NCI-H510A (cell line): ENCODE measurements around the gene DDT.
"Not testable (repeated sequence)": the region's sequence is repeated elsewhere in the genome, so short reads cannot be mapped to it uniquely, and the experiment has no call there.

Source experiments
- DNase-seq: peaks from one replicate; lab custom pipeline; 2025; lab: John Stamatoyannopoulos, UW

The DDT gene

GRCh38 chr22:23989583-23990244, 15.5 kb upstream of the DDT start:
- not testable (repeated sequence) for DNase-seq

GRCh38 chr22:23986538-23987178, 12.4 kb upstream of the DDT start:
- DNase-seq: not testable (repeated sequence)

GRCh38 chr22:23986089-23986488, 11.8 kb upstream of the DDT start:
- DNase-seq: not testable (repeated sequence)

DNA sequence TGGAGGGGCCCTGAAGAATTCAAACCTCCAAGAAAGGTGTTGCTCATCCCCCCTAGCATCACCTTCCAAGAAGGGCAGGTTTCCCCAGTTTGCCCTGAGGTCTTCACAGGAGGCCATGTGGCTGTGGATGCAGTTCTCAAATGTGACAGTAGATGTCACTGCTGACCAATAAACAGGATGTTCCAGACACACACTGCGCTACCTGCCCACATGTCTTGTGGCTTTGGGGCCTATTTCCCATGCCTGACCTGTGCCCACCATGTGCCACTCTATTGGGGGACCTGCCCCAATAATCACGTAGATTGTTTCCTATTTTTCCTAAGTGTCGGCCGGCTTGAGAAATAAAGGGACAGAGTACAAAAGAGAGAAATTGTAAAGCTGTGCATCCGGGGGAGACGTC, 10.2 kb upstream of the DDT start:
- no peak for DNase-seq

- DNase-seq: not testable (repeated sequence)
These were observed 6.3 kb upstream of the DDT start for GRCh38 chr22:23980567-23980966.

- DNase-seq: not testable (repeated sequence)
These were observed 5.5 kb upstream of the DDT start, which contains the start of gene GSTT2 for GRCh38 chr22:23979557-23980240. GSTT2 (plus strand) TSS chr22:23980134.

GRCh38 chr22:23977304-23977703, 3.1 kb upstream of the DDT start:
- not testable (repeated sequence) for DNase-seq

GRCh38 chr22:23974836-23975352, 653 bp upstream of the DDT start:
- DNase-seq: not testable (repeated sequence)

GRCh38 chr22:23971927-23972326, 2.3 kb downstream of the DDT start:
- DNase-seq: not testable (repeated sequence)

DNA sequence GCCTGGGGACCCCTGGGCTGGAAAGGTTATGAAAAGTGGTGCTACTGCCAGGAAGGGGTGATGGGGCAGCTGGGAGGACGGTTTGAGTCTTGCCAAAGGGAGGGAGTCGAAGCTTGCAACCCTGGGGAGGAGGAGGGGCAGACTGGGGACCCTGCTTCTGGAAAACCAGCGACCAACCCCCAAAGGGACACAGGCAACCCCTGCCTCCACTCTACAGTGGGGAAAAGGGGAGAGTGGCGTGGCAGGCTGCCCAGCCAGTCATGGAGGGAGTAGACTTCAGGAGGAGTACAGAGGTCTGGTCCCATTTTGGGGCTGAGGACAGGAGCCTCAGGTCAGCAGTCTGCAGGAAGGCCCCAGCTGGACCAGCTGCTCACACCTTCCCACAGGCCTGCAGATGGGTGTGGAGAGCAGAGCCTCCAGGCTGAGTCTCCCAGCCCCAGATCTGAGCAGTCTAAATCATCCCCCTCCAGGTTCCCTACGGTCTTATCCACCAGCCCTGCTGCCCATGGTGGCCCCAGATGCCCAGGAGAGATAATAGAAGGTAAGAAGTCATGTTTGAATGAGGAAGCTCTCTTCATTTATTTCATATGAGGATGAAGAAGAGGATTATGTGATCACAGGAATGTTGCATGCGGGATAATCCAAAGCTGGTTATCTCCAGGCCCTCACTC, 3.3 kb downstream of the DDT start:
- no peak for DNase-seq

DNA sequence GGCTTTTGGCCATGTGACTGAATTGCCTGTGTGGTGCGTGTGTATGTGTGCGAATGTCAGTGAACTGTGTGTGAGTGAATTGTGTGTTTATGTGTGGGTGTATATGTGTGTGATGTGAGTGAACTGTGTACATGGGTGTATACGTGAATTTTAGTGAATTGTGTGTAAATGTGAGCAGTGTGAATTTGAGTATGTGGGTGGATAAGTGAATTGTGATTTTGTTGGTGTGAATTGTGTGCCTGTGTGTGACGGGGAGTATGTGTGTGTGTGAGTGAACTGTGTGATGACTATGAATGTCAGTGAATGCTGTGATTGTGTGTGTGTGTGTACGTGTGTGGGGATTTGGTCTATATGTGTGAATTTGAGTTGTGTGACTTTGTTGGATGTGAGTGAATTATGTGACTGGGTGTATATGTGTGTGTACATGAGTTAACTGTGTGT, 4.0 kb downstream of the DDT start:
- DNase-seq: no peak

- no peak for DNase-seq
These were observed 5.2 kb downstream of the DDT start for GRCh38 chr22:23969071-23969470.

DNA sequence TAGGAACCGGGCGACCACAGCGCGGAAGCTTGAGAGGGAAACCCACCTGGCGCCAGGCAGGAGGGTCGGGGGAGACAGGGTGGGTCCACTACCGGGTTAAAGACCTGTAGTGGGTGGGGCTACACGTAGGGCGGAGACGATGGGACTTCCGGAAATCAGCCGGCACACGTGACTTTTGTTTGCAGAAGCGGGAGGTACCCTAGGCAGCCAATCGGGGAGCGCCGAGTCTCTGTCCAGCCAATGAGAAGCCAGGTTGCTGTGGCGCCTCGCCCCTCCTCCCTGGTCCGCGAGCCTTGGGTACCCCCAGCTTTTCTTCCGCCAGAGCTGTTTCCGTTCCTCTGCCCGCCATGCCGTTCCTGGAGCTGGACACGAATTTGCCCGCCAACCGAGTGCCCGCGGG, 7.7 kb downstream of the DDT start, which contains the start of gene DDTL:
TSS of gene DDTL (plus strand) at position 321 of the 400 bp plus-strand sequence. CDS start at position 348, 27 bp downstream.
- DNase-seq: not testable (repeated sequence)

DNA sequence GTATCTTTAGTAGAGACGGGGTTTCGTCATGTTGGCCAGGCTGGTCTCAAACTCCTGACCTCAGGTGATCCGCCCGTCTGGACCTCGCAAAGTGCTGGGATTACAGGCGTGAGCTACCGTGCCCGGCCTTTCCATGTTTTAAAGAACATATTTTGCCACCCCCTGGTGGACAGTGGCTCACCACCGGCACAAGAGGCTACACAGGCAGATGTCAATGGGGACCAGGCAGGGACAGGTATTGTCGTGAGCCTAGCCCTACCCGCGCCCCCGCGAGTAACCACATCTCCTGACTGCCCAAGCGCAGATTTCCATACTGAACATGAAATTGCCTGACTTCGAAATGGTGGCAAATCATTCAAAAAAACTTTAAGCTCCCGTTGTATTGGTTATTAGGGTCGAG, 8.1 kb downstream of the DDT start:
- DNase-seq: not testable (repeated sequence)

GRCh38 chr22:23961084-23961771, 13.0 kb downstream of the DDT start, which contains the start of gene GSTT2B:
GSTT2B (minus strand) TSS chr22:23961195; CDS start chr22:23961131, 64 bp downstream.
- not testable (repeated sequence) for DNase-seq

GRCh38 chr22:23956301-23956900, 17.8 kb downstream of the DDT start:
- not testable (repeated sequence) for DNase-seq

GRCh38 chr22:23955886-23956285, 18.4 kb downstream of the DDT start:
- not testable (repeated sequence) for DNase-seq

DNA sequence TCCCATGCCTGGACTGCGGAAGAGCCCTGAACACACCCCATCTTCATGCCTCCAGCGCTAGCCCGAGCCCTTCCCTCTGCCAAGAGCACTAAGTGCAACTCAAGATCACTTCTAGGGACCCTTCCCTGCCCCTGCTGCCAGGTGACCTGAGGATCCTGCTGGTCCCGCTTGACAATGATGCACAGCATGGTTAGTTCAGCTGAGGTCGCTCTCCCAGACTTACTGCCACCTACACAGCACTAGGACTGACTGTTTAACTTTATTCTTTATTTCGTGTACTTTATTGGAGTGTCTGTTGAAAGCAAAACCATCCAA, 19.3 kb downstream of the DDT start:
- not testable (repeated sequence) for DNase-seq

DNA sequence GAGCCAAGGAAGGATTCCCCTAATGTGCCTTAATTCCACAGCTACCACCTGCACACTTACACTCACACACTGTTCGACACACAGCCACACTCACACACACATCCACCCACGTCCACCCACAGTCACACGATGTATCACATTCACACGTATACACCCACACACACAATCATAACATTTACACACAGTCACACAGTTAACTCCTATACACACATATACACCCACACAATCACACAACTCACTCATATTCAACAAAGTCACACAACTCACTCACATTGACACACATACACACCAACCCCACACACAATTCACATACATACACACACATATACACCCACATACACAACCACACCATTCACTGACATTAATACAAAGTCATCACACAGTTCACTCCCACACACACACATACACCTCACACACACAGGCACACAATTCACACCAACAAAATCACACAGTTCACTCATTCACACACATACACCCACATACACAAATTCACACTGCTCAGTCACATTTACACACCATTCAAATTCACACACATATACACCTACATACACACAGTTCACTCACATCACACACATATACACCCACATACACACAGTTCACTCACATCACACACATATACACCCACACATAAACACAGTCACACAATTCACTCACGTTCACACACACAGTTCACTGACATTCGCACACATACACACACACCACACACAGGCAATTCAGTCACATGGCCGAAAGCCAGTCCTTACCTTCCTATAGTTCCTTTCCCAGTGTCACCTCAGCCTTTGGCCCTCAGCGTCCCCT, 19.8 kb downstream of the DDT start:
- not testable (repeated sequence) for DNase-seq

GRCh38 chr22:23953485-23953884, 20.8 kb downstream of the DDT start:
- DNase-seq: not testable (repeated sequence)
